Cardiac septum (tissue), 1 donor: ENCODE data around the gene ADAM8. TPM values are rescaled to one million over a fixed set of nuclear protein-coding genes. Genes with fewer than 3 reads are reported as not detected.

Experiments used
- DNase-seq: peaks from one replicate; pipeline ENCODE4 v3.0.0-alpha.2; 2020; ENCODE audit warnings: low spot score
- intact Hi-C: fragments of 100-400 bp; cut with DNase I; formaldehyde crosslinking; loops from one replicate; pipeline ENCODE4 v1.14.0; 2022
- total RNA-seq: library from RNA; stranded (reverse); fragmentation: NEBNext Ultra II Directional; extraction: Animal tissue kit (Norgen Biotek cat#: 25700); gene quantifications from one replicate; pipeline ENCODE4 v1.2.1, GENCODE V29; 2021
- donor health status: DM: no; HTN: no; CAD: no.

Gene ADAM8
- total RNA-seq, 1 donor from 2014 or later, result 4.3 TPM

DNA sequence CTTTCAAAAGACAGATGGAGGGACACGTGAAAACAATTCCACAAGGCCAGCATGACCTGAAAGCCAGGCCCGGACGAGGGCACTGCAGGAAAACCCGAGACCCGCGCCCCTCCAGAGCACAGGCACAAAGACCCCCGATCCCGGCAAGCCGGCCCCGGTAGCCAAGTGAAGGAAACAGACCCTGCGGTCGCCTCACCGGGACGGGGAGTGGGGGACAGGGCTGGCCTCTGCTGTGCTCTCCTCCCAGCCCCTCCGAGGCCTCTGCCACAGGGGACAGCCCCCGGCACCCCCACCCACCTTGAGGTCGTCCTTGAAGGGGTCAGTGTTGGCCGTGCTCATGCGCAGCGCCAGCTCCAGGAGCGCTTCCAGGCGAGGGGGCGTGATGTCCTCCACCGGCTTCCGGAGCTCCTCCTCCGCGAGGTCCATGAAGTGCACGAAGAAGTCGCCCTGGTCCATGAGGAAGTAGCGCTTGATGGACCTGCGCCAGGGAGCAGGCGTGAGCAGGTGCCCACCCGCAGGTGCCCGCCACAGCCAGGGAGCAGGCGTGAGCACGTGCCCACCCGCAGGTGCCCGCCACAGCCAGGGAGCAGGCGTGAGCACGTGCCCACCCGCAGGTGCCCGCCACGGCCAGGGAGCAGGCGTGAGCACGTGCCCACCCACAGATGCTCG is 11.3 kb upstream of the ADAM8 start:
- intact Hi-C loops, result no loop called here
- no peak for DNase-seq

DNA sequence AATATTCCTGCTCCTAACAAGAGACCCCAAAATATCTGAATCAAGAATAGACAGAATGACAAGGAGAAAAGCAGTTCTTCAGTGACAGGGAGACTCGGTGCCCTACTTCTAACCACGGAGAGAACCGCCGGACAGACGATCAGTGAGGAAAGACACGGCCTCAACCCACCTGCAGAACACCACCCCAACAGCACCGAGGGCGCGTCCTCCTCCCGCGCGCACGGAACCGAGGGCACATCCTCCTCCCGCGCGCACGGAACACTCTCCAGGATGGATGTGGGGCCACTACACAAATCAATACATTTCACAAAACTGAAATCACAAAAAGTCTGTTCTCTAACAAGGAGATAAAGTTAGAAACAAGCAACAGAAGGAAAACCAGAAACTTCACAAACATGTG is 9.7 kb upstream of the ADAM8 start:
- DNase-seq, result no peak
- intact Hi-C loops, result no loop called here

DNA sequence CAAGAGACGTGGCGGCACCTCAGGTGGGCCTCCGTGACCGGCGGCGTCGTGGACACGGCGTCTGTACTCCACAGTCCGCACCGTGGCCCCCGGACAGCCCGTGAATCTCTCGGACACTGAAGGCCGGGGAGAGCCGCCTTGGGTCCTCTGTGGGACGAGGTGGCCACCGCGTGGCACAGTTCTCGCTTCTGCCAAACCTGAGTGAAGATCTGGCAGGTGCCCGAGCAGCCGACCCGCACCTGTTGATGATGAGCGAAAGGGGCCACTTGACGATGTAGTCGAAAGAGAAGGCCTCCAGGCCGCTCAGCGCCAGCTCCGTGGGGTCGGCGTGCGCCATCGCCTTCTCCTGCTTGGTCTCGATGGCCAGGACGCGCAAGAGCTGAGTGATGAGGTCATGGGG is 8.5 kb upstream of the ADAM8 start:
- DNase-seq, result no peak
- intact Hi-C loops, result no loop called here

DNA sequence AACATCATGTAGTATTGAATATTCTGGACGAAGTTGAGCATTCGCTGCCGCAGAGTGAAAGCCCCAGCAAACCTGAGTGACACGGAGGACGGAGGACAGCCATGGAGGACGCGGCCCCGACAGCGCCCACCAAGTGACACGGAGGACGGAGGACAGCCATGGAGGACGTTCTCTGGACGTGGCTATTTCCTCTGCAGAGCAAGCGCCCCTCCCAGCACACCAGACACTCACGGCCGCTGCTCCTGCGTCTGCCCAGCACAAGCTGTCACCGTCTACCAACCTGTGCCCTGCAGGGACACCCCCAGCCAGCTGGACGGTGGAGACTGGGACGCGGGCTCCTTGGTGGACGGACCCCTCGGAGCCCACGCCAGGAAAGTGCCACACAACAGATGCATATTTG is 7.3 kb upstream of the ADAM8 start:
- intact Hi-C loops, result no loop called here
- no peak for DNase-seq

DNA sequence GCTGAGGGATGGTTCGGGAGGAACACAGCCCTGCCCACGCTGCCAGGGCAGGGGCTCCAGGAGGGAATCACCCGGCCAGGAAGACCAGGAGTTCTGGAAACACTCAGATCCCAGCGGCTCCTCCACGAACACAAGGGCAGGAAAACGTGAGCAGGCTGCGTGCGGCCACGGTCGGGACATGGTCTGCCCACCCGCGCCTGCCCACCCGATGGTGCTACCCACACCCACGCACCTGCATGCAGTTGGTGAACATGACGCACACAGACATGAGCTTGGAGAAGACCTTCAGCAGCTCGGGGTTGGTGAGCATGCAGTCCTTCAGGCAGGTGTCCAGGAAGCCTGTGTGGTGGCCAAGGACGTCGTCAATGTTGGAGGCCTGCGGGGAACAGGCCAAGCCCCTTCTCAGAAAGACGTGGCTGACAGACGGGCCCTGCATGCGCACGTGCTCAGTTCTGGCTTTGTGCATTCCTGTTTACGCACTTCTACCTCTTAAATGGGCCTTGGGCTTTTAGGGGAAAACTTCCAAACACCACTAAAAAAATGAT is 6.2 kb upstream of the ADAM8 start:
- no peak for DNase-seq
- intact Hi-C loops, result no loop called here

DNA sequence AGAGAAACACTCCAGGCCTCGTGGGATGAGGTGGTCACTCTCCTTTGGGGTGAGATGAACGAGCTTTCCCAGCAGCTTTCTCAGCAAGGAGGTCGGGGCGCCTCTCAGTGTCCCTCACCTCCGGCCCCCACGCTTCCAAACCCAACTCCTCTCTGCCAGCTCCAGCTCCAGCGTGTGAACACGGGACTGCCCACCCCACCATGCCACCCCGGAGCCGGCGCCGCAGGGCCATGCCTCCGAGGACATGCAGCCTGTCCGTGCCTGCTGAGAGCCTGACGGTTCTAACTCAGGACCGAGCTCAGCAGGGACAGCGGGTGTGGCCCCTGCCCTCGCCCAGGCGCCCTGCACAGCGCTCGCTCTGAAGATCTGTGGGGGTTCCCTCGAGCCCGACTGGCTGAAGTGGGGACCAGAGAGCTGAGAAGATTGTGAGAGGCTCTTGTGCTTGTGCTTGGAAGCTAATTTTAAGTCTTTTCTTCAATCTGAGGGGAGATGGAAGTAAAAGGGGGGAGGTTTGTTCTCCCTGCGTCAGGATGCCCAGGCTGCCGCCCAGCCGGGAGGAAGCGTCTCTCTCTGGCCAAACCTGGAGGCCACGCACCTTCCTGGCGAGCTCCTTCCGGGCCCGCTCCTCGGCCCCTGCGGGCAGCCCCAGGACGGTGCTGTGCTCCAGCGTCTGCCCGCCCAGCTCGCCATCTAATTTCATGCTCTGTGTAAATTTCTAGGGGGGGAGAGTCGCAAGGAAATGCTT is 5.1 kb upstream of the ADAM8 start:
- no peak for DNase-seq
- intact Hi-C loops, result no loop called here

DNA sequence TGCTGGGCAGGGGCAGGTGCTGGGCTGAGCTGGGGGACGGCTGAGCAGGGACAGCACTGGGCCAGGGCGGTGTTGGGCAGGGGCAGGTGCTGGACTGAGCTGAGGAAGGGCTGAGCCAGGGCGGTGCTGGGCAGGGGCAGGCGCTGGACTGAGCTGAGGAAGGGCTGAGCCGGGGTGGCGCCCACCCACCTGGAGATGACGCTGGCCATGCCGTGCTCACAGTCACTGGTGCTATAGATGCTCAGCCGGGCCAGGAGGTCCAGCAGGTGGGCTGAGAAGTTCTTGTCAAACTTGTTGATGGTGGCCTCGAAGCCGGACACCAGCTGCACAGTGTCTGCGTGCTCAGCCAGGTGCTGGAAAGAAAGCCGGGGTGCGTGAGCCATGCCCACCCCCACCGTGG is 4.4 kb upstream of the ADAM8 start:
- DNase-seq, result no peak
- intact Hi-C loops, result no loop called here

DNA sequence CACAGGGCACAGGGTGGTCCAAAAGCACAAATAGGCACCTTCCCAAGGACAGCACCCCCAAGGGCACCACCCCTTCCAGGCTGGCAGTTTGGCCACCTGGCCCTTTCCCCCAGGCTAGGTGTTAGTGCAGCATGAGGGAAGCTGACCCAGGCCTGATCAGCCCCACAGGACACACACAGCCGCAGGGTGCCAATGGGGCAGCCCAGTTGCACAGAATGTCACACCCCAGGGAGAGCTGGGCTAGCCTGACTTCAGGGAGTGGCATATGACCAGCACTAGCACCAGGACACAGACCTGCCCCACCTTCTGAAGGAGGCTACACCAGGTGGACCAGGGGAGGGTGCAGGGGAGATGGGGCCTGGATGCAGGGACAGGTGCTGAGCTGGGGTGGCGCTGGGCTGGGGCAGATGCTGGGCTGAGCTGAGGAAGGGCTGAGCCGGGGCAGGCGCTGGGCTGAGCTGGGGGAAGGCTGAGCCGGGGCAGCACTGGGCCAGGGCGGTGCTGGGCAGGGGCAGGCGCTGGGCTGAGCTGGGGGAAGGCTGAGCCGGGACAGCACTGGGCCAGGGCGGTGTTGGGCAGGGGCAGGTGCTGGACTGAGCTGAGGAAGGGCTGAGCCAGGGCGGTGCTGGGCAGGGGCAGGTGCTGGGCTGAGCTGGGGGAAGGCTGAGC is 3.9 kb upstream of the ADAM8 start:
- DNase-seq, result no peak

DNA sequence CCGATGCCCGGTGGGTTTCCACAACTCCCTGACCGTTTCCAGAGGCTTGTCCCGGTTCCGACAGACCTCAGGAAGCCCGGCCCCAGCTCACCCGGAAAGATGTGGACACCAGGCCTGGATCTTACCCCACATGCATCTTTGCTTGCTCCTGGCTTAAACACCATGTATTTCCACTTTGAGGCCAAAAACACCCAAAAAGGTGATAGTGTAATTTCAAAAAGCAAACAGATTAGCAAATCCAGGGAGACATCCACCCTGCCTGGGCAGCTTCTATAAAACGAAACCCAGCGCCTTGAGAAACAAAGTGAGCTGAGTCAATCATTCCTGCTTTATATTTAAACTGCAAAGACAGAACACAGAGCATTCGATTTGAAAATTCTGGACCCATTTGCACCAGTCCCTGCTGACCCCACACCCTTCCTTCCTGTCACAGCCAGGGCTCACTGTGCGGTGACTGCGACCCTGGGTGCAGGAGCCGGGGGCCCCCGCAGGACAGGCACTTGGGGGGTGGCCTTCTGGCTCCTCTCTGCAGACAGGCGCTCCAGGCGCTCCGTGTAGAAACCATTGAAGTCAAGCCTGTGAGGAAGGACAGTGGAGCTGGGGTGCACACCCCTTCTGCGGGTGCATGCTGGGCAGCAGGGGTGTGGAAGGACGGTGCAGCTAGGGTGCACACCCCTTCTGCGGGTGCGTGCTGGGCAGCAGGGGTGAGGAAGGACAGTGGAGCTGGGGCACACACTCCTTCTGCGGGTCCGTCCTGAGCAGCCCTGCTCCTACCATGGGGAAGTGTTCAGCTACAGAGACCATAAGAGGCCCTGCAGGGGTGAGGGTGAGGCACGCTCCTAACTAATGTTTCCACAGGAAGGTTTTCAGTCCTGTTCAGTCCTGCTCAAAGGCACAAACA is 2.9 kb upstream of the ADAM8 start:
- intact Hi-C loops, result no loop called here
- no peak for DNase-seq

More for the DNA sequence above, 3.9 kb upstream of the ADAM8 start:
- intact Hi-C loops, result no loop called here

DNA sequence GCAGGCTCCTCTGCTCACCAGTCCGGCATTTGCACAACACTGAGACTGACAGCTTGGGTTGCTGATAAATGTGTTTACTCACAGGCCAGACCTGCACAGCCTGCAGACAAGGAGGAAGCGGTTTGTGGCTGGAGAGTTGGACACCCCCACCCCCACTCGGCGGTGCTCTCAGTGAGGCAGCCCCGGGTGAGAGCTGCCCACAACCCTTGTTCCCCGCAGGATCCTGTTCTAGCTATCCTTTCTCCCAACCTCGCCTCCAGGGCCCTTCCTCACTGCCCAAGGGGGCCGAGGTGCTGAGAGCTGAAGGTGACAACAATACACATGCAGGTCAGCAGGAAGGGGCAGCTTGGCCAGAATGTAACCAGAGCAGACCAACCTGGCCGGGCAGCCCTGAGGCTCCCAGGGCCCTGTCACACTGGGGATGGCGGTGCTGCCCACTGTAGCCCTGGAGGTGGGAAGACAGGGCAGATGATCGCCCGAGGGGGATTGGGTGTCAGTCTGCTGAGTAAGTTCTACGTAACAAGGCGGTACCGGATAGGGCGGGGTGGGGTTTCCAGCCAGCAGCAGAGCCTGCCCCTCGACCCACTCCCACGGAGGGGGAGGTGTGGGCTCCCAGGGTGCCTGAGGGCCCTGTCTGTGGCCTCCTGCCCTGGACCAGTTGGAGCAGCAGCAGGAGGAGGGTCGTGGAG is 2.1 kb upstream of the ADAM8 start:
- peak; percentile 95 for DNase-seq

DNA sequence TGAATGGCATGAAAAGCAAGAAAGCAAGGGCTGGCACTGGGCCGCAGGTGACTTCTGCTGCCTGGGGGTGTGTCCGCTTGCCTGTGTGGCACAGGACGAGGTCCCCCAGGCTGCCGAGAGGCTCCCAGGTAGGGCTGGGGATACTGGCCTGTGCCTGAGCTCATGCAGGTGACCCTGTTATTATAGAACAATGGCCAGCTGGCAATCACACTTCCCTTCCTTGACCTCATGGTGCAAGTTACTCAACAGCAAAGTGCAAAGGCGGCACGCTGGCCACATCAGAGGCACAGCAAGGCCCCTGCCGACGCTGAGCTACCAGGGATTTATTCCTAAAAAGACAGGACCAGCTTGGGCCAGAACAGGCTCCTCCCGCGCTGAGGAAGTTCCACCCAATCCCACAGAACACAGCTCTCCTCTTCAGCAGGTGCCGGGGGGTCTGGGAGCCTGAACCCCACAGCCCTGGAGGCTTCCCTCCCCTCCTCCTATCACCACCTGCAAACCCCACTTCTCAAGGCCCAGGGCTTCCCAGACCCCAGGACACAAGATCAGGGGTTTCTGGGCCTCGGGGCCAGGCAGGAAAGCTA is 1.4 kb upstream of the ADAM8 start:
- no peak for DNase-seq
- intact Hi-C loops, result no loop called here

More for the DNA sequence above, 2.1 kb upstream of the ADAM8 start:
- intact Hi-C loops, result no loop called here

DNA sequence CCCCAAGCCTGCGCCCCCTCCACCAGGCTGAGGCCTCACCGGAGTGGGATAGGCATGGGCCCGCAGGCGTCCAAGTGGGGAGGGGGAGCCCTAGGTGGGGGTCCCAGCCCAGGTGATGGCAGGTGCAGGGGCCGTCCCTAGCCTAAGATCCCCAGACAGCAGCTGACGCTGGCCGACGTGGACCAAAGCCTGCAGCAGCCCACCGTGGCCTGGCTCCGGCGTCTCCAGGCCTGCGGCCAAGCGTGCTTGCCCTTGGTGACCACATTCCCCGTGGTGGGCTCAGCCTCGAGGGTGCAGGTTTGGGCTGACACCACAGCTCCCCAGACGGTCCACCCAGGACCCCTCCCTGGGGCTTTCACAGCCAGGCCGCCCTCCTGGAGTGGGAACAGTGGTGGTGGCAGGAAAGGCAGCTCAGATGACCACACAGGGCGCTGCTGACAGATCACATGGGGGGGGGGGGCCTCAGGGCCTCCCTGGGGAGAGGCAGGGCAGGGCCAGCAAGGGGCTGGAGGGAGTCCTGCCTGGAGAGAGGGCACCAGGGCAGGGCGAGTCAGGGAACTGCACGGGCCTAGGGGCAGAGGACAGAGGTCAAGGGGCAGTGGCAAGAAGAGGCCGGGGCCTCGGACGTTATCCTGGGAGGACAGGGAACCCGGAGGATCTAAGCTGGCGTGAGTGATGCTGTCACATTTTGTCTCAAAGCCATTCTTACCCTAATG is 767 bp upstream of the ADAM8 start:
- intact Hi-C loops, result no loop called here
- no peak for DNase-seq

DNA sequence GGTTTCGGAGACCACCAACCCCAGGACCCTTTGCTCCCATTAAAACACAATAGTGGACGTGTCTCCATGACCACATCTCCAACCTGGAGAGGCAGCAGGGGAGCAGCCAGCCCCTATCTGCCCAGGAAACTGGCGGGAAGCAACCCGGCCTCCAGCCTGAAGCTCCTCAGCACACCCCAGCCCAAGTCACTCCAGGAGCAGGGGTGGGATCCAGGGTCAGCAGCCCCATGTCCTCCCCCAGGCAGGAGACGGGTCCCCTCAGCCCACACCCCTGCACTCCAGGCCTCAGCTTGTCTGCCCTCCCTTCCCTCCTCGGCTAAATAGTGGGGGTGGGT is 601 bp downstream of the ADAM8 start:
- intact Hi-C loops, result no loop called here
- DNase-seq, result no peak

DNA sequence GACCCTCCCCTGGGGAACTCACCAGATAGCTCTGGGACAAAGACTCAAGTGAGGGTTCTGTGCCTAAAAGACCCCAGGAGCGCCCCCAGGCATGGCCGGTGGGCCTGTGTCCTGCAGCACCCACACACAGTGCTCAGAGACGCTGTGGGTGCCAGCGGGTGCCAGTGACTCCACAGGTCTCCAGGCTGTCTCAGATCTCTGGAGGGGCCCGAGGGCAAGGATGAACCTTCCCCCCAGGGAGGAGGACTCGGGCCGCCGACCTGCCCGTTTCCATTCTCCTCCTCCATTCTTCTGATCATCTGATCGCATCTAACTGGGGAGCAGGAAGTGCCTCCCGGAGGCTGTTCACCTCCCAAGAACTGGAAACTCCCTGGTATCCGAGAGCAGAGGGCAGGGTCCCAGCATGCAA is 980 bp downstream of the ADAM8 start:
- intact Hi-C loops, result no loop called here
- no peak for DNase-seq

DNA sequence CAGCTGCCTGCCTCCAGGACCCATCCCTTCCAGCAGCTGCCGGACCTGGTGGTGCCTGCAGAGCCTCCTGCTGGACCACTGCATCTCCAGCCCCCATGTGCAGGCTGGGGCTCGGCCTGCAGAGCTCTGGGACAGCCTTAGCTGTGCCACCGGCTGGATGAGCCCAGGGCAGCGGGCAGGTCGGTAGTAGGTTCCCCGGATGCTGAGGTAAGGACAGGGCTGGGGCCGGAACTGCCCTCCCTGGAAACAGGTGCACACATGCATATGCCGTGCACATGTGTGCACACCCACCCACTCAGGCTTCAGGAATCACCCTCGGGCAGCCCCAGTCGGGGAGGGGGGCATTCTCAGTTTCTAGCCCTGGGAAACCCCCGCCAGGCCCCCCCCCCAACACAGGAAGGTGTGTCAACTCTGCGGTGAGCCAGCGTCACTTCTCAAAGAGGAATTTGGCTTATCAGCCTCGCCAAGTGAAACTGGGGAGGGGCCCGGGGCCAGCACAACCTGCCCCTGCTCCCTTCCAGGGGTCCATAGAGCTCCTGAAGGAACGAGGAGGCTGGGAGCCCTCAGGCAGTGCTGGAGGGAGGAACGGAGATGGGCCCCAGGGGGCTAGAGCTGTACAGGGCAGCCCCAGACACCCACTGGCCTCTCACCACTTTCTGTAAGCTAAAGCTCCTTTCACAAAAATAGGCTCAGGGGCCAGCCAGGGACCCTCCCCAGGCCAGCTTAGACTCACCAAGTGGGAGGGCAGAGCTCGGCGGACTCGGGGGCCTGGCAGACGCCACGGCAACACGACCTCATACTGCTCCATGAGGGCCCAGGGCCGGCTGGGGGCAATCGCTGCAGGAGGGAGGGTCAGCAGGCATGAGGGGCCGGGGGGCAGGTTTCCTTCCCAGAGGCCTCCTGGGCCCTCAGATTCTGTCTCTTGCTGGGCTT is 1.7 kb downstream of the ADAM8 start:
- peak; percentile 92 for DNase-seq
- intact Hi-C loops, result no loop called here

DNA sequence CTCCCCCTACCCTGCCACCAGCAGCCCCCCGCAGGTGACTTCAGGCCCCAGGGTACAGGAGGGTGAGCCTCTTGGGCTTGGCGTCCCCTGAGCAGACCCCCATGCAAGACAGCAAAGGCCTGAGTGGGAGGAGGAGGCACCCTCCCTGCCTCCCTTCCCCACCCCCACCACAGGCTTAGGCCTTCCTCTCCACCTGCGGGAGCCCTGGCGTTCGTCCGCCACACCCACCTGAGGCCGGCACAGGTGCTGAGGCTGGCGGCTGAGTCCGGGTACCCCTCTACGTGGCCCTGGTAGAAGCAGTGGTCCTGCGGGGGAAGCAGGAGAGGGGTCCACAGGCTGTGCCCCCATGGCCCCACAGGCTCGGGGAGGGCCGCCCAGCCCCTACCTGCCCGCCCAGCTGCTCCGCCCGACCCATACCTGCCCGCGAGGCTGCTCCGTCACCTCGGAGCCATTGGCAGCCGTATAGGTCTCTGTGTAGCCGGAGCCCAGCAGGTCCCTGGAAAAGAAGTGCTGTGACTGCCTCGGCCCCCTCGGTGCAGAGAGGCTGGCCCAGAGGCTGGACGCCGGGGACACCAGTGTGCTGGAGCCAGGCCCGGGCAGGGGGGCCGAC is 3.0 kb downstream of the ADAM8 start:
- intact Hi-C loops, result no loop called here
- no peak for DNase-seq

DNA sequence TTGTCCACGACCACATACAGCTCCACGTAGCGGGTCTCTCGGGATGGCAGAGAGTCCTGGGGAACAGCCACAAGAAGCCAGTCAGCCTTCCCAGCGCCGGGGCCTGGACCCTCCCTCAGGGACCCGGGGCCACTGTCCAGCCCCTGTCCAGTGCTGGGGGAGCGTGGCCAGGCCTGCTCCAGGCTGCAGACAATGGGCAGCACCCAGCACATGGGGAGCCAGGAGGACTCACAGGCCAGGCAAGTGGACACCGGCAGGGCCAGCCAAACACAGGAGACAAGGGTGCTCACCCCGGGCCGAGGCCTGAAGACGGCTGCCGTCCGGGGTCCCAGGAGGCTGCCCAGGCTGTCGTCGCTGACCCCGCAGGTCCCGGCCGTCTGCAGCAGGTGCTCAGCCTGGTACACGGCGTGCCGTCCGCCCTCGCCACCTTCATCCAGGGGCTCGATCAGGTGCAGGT is 3.7 kb downstream of the ADAM8 start:
- no peak for DNase-seq
- intact Hi-C loops, result no loop called here
